Measurements from ENCODE around the gene GBF1.
"Not testable (repeated sequence)": the region's sequence is repeated elsewhere in the genome, so short reads cannot be mapped to it uniquely, and the experiment has no call there.

GBF1 gene

DNA sequence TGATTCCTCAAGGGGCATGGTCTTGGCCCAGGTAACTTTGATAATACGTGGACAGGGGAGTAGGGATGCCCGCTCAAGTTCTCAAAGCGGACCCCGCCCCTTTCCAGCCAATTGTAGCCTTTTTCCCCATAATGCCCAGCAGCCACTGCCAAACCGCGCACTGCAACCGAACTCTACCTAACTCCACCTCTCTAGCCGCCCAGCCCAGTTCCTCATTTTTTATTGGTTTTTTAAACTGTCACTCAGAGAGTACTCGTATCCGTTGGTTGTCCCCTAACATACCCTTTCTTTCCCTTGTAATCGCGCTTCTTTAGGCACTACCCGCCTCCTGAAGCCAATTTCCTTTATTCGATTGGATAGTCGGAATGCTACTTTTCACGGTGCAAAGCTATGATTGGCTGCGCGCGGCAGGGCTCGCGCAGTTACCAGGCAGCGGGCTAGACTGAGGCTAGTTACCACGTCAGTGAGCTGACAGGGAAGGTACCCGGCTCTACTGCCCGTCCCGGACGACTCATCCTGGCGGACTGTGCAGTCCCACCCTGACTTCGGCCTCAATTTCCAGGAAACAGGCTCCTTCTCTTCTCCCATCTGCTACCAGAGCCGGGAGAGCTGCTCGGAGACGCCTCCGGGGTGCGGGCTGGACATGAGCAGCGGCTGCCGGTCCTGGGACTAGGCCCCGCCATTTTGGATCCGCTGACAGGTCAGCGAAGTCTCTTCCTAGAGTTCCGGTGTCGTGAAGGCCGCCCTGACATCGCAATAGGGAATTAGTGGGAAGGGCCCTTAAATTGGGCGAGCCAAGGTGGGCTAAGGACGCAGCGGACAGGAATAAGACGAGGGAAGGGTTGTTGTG, at the start of gene GBF1:
TSS of gene GBF1 (plus strand) at position 451 of the 850 bp plus-strand sequence. CDS start 13,407 bp downstream, outside the sequence.
- DNase-seq (ENCODE audit: low read depth), result peak; percentile 100

DNA sequence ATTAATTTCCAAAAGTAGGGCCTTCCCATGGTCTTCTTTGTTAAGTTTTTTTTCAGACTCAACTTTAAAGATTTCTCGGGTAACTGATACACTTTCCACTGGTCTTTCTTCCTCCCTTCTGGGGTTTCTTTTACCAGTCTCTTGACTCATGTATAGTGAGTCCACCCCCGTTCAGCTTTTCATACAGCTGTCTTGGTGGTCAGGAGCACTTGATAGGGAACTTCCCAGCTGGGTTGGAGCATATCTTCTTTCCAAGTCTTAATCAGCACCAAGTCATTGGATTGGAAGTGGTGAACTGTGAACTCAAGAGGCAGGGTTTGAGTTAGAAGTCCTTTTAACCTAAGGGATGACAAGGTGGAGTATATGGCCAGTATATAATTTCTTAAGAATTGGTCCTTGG, 48.4 kb upstream of the GBF1 start:
- no peak for DNase-seq (ENCODE audit: low read depth)

- no peak for DNase-seq (ENCODE audit: low read depth)
These were observed 47.3 kb upstream of the GBF1 start for GRCh38 chr10:102198027-102198426.

DNA sequence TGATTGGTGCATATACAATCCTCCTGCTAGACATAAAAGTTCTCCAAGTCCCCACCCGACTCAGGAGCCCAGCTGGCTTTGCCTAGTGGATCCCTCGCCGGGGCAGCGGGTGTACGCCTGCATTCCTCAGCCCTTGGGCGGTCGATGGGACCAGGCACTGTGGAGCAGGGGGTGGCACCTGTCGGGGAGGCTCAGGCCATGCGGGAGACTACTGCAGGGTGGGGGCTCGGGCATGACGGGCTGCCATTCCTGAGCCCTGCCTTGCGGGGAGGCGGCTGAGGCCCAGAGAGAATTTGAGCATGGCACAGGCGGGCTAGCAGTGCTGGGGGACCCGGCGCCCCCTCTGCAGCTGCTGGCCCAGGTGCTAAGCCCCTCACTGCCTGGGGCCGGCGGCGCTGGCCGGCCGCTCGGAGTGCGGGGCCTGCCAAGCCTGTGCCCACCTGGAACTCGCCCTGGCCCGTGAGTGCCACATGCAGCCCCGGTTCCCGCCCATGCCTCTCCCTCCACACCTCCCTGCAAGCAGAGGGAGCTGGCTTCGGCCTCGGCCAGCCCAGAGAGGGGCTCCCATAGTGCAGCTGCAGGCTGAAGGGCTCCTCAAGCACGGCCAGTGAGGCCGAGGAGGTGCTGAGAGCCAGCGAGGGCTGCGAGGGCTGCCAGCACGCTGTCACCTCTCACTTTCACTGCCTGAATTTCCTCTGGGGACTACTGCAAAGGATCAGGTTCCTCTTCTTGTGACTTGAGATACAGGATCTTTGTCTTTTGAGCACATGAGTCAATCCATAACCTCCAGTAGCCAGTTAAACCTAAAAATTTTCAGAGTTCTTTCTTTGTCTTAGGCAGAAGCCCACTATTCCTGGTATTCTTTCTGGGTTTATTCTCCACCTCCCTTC, 44.3 kb upstream of the GBF1 start:
- DNase-seq (ENCODE audit: low read depth), result no peak

- no peak for DNase-seq (ENCODE audit: low read depth)
These were observed 42.9 kb upstream of the GBF1 start for GRCh38 chr10:102202386-102202785.

DNA sequence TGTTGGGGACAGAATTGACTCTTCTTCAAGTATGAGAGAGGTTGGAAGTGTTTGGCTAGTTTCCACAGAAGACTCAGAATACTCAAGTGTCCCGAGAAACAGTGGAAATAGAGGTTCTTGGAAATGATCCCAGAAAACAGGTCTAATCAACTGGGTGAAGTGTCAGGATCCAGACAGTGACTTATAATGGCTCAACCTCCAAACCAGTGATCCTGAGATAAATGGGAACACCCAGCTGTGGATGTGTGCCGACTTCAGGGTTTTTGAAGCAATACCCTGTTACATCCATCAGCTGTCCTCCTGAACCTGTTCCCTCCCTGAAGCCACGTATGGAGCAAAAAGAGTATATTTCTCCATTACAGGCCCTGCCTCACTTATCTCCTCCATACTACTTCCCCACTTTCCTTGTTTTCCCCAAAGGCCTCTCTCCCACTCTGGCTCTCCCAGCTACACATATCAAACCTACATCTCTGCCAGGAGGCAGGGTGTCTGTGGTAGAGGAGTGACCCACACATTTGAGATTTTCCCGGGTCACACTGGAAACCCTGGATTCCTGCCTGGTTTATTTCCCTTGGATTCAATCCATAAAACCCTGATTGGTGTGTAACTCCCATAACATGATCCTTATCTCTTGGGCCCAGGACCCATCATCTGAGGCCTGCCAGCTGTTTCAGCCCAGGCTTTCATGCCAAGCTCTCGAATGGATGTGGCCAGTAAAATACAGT, 36.9 kb upstream of the GBF1 start:
- no peak for DNase-seq (ENCODE audit: low read depth)

DNA sequence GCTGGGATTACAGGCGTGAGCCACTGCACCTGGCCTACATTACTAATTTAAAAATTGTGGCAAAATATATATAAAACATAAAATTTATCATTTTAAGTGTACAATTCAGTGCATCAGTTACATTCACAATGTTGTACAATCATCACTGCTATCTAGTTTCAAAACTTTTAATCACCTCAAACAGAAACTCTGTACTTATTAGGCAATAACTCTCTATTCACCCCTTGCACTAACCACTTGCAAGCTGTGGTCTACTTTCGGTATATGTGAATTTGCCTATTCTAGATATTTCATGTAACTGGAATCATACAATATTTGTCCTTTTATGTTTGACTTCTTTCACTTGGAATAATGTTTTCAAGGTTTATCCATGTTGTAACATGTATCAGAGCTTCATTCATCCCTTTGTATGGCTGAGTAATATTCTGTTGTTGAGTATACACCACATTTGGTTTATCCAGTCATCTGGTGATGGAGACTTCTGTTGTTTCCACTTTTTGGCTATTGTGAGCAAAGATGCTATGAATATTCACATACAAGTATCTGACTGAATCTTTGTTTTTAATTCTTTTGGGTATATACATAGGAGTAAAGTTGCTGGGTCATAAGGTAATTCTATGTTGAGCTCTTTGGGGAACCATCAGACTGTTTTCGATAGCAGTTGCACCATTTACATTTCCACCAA, 33.6 kb upstream of the GBF1 start:
- DNase-seq (ENCODE audit: low read depth), result no peak

DNA sequence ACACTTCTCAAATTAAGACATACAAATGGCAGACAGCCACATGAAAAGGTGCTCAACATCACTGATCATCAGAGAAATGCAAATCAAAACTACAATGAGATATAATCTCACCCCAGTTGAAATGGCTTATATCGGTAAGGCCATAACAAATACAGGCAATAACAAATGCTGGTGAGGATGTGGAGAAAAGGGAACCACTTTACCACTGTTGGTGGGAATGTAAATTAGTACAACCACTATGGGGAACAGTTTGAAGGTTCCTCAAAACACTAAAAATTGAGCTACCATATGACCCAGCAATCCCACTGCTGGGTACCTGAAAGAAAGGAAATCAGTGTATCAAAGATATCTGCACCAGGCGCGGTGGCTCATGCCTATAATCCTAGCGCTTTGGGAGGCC, 31.7 kb upstream of the GBF1 start:
- not testable (repeated sequence) for DNase-seq (ENCODE audit: low read depth)

- DNase-seq (ENCODE audit: low read depth), result no peak
These were observed 26.0 kb upstream of the GBF1 start for GRCh38 chr10:102219370-102219769.

GRCh38 chr10:102220612-102221011, 24.7 kb upstream of the GBF1 start:
- DNase-seq (ENCODE audit: low read depth), result no peak

- DNase-seq (ENCODE audit: low read depth), result no peak
These were observed 22.5 kb upstream of the GBF1 start for GRCh38 chr10:102222797-102223196.

GRCh38 chr10:102225646-102226541, 19.4 kb upstream of the GBF1 start, which contains the start of gene ELOVL3:
ELOVL3 (plus strand) TSS chr10:102226299; CDS start chr10:102226549, 250 bp downstream.
- peak; percentile 90 for DNase-seq (ENCODE audit: low read depth)

GRCh38 chr10:102226542-102226870, 18.8 kb upstream of the GBF1 start:
- no peak for DNase-seq (ENCODE audit: low read depth)

- peak; percentile 54 for DNase-seq (ENCODE audit: low read depth)
These were observed 18.3 kb upstream of the GBF1 start for GRCh38 chr10:102227050-102227449.

DNA sequence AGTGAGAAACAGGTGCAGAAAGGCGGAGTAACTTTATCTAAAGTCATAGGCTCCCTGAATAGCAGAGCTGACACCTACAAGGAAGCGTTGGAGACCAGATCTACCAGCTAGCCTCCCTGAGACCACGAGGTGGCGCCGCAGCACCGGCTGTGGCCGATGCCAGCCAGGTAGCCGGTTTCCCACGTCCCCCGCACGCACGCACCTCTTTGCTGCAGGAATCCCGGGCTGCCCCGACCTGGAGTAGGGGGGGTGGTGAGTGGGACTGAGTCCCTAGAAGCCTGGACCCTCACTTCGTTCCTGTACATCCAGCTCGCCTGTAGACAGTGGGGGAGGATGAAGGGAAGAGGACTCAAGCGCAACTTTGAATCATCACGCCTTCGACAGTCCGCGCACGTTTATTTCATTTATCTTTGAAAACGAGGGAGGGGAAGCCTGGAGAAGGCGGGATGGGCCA, 15.5 kb upstream of the GBF1 start:
- DNase-seq (ENCODE audit: low read depth), result peak; percentile 83

DNA sequence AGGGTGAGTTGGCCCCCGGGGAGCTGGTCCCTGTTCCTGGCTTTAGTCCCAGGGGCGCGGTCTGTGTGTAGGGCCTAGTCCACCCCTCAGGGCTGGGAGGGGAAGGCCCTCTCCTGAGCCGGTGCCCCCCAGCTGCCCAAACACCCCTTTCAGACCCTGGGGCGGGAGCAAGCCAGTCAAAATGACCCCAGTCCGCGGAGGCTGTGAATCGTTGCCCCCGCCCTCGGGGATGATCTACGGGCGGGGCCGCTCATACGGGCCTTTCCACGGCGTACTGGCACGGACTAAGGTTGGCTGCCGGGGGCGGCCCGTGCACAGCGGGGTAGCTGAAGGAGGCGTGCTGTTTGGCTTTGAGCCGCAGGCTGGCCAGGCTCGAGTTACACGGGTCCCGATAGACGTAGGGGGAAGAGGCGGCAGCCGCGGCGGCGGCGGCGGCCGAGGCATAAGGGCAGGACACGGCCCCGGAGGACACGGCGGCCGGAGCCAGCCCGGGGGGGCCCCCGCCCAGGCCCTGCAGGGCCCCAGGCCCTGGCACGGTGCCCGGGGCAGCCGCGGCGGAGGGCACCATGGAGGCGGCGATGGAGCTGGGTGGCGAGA, 15.0 kb upstream of the GBF1 start:
- peak; percentile 78 for DNase-seq (ENCODE audit: low read depth)

- DNase-seq (ENCODE audit: low read depth), result peak; percentile 34
These were observed 14.4 kb upstream of the GBF1 start for GRCh38 chr10:102230861-102231356.

DNA sequence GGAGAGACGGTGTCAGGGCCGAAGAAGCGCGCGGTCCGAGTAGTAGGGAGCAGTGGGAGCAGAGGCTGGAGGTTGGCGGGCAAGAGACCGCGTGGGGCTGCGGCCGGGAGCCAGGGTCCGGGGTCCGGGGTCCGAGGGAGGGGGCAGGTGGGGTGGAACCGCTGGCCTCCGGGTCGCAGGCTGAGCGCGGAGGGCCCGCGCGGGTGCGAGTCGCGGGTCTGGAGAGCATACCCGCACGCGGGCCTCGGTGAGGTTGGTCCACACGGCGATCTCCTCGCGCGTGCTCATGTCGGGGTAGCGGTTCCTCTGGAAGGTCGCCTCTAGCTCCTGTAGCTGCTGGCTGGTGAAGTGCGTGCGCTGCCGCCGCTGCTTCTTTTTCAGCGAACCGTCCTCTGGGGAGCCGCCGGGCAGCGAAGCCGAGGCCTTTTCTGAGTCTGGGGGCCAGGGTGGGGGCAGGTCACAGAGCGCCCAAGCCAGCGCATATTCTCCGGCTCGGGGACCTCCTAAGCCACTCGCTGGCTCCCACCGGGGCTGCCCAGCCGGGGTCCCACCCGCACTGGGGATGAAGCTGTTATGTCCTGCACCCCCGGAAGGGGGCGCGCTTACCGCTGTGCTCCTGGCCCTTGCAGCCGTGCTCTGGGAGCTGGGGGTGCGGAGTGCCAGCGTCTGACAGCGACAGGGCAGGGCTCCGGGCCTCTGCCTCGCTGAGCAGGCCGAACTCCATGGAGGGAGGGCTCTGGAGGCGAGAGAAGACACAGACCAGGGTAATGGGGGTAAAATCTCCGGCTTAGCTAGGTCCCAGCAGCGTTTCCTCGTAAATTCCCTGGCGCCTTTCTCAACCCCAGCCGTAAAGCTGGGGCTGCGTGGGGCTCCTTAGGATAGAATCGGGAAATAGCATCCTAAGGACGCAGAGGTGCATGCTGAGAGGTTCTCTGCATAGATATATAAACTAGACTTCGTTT, 13.7 kb upstream of the GBF1 start:
- peak; percentile 45 for DNase-seq (ENCODE audit: low read depth)

DNA sequence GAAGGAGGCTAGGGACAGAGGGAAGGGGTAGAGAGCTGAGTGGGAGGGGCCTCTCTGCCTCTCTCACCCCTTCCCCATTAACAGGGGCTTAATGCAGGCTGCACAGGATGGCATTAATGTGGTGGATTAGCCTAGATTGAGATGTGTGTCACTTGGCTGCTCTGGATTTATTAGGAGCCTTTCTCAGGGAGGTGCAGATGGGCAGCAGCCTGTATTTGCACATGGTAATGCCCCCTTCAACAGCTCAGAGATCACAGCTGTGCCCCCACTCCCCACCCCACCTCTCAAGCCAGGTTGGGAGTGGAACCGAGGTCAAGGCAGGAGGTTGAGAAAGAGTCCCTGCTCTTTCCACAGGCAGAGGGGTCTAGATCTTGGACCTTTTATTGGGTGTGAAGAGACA, 11.3 kb upstream of the GBF1 start:
- DNase-seq (ENCODE audit: low read depth), result no peak
